GM12878 (cell line): ENCODE data around the gene CDKN1B. TPM values are rescaled to one million over a fixed set of nuclear protein-coding genes. Genes with fewer than 3 reads are reported as not detected.

Experiments
- ATF3 ChIP-seq: IDR thresholded peaks from 2 replicates; pipeline ENCODE4 v1.6.1; 2011; ENCODE audit warnings: low read depth, mild to moderate bottlenecking, low read length, moderate library complexity, borderline replicate concordance; ENCODE audit errors: extremely low read depth
- BHLHE40 ChIP-seq, 2 experiments: fragments of 450-650 bp in 1 of 2; IDR thresholded peaks; 2 replicates each; pipeline ENCODE4 v1.6.1; 2011 to 2017; ENCODE audit warnings: low read depth in 2 of 2, borderline replicate concordance in 1 of 2, improper control_type of control experiment in 1 of 2, low read length in 1 of 2, mild to moderate bottlenecking in 1 of 2
- CBX3 ChIP-seq: fragments of 200-600 bp; sonication (generic); IDR thresholded peaks from 2 replicates; pipeline ENCODE4 v1.6.1; 2016; ENCODE audit warnings: low read depth, borderline replicate concordance
- CHD2 ChIP-seq: IDR thresholded peaks from 2 replicates; pipeline ENCODE4 v1.6.1; 2011; ENCODE audit warnings: low read depth, low read length, improper control_type of control experiment, borderline replicate concordance
- ETV6 ChIP-seq, 2 experiments: fragments of 450-650 bp in 1 of 2; IDR thresholded peaks in 1 of 2; conservative IDR thresholded peaks in 1 of 2; 2 replicates each; pipeline ENCODE4 v1.6.1; 2014; ENCODE audit warnings: antibody characterized with exemption in 1 of 2, borderline replicate concordance in 1 of 2, low read depth in 1 of 2, mild to moderate bottlenecking in 1 of 2, moderate library complexity in 1 of 2
- FOXM1 ChIP-seq: IDR thresholded peaks from 2 replicates; pipeline ENCODE4 v1.6.1; 2012; ENCODE audit warnings: low read depth, mild to moderate bottlenecking, inconsistent platforms, low read length, moderate library complexity
- IKZF2 ChIP-seq, 2 experiments: fragments of 450-650 bp; IDR thresholded peaks; 2 replicates each; pipeline ENCODE4 v1.6.1; 2017; ENCODE audit warnings: mild to moderate bottlenecking in 2 of 2, moderate library complexity in 2 of 2
- IRF5 ChIP-seq: fragments of 450-650 bp; IDR thresholded peaks from 2 replicates; pipeline ENCODE4 v1.6.1; 2017; ENCODE audit warnings: borderline replicate concordance
- KDM1A ChIP-seq: fragments of 200-600 bp; sonication (generic); IDR thresholded peaks from 2 replicates; pipeline ENCODE4 v1.6.1; 2016; ENCODE audit warnings: borderline replicate concordance
- MXI1 ChIP-seq: fragments of 150-350 bp; IDR thresholded peaks from 2 replicates; pipeline ENCODE4 v1.6.1; 2011; ENCODE audit warnings: low read depth, mild to moderate bottlenecking, inconsistent platforms, low read length, improper control_type of control experiment
- NBN ChIP-seq: fragments of 450-650 bp; IDR thresholded peaks from 2 replicates; pipeline ENCODE4 v1.6.1; 2016
- NFXL1 ChIP-seq: fragments of 450-650 bp; IDR thresholded peaks from 2 replicates; pipeline ENCODE4 v1.6.1; 2017; ENCODE audit warnings: antibody characterized with exemption, mild to moderate bottlenecking, borderline replicate concordance
- NFYB ChIP-seq: IDR thresholded peaks from 2 replicates; pipeline ENCODE4 v1.6.1; 2011; ENCODE audit warnings: low read depth, mild to moderate bottlenecking, low read length, improper control_type of control experiment, moderate library complexity; ENCODE audit not compliant: insufficient read depth
- PRDM15 ChIP-seq: fragments of 450-650 bp; formaldehyde crosslinking; IDR thresholded peaks from 2 replicates; pipeline ENCODE4 v1.4.0; 2020; ENCODE audit warnings: mild to moderate bottlenecking, moderate library complexity
- SIN3A ChIP-seq: IDR thresholded peaks from 2 replicates; pipeline ENCODE4 v1.6.1; 2012; ENCODE audit warnings: low read depth, low read length, improper control_type of control experiment
- STAT3 ChIP-seq: IDR thresholded peaks from 2 replicates; pipeline ENCODE4 v1.6.1; 2011; ENCODE audit warnings: low read depth, low read length, improper control_type of control experiment
- SUZ12 ChIP-seq: fragments of 200-600 bp; sonication (generic); IDR thresholded peaks from one replicate; pipeline ENCODE4 v1.6.1; 2018; ENCODE audit warnings: antibody characterized with exemption, mild to moderate bottlenecking; ENCODE audit not compliant: unreplicated experiment
- ZBTB40 ChIP-seq: fragments of 450-650 bp; IDR thresholded peaks from 2 replicates; pipeline ENCODE4 v1.6.1; 2016; ENCODE audit warnings: mild to moderate bottlenecking, moderate library complexity, borderline replicate concordance
- ZNF622 ChIP-seq: fragments of 450-650 bp; IDR thresholded peaks from 2 replicates; pipeline ENCODE4 v1.6.1; 2017; ENCODE audit warnings: mild to moderate bottlenecking, inconsistent platforms
- polyA plus RNA-seq, 11 experiments: library from polyadenylated mRNA; depleted of rRNA in 4 of 11; unstranded in 6 of 11; stranded (reverse) in 5 of 11; fragments of >200 nt; fragmentation: Nextera tagmentation in 4 of 11; fragmentation: Illumina TruSeq in 1 of 11; extraction: Ambion mirVana in 4 of 11; extraction: Trizol in 1 of 11; gene quantifications; 1 replicate in 1 of 11; 2 replicates in 10 of 11; pipeline versions ENCODE4 v1.2.1 to v1.2.3, GENCODE V29; 2011 to 2016; ENCODE audit warnings: inconsistent platforms in 2 of 11, missing spikeins in 2 of 11, low read depth in 1 of 11
- total RNA-seq, 4 experiments: library from RNA; depleted of rRNA in 3 of 4; stranded (reverse); fragments of >200 nt in 3 of 4; fragmentation: Illumina TruSeq in 1 of 4; extraction: Trizol in 1 of 4; gene quantifications; 2 replicates each; pipeline versions ENCODE4 v1.2.1 to v1.2.3, GENCODE V29; 2013 to 2021

The CDKN1B gene
- total and polyA plus RNA-seq, 10 of the 15 experiments (the other 5 are each of a cell fraction or from before 2014, with no cell fraction given): 4.2 to 39.1 (median 23.1) TPM

DNA sequence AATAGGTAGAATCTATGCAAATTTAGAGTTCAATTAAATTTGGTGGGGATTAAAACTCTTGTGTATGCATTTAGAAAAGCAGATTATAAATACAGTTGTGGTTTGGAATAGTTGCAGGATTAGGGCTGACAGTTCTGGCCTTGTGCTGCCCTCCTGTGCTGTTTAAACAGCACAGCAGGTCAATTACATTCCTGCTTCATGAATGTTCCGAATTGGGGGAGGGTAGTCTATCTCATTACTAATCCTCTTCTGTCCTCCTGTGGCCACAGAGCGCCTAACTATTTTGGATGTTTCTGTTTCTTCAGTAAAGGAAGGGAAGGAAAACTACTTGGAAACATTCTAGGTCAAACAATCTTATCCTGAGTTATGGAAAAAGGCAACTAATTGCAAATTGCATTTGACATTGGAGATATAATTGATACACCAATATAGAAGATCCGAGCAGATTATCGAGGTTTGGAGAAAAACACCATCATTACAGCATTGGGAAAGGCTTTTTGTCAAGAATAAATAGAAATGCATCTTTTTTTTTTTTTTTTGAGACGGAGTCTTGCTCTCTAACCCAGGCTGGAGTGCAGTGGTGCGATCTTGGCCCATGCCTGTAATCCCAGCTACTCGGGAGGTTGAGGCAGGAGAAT, 12.5 kb upstream of the CDKN1B start (continued):
- TF ChIP-seq ZBTB40: no peak; the same call in 1 of the 2 replicates
- no peak for TF ChIP-seq ATF3
- TF ChIP-seq MXI1: no peak
- TF ChIP-seq SUZ12: no peak
- TF ChIP-seq CHD2: 0 out of 2 replicates have a peak, but pooled peaks have one; percentile 42
- TF ChIP-seq ZNF622: no peak
- TF ChIP-seq CBX3: no peak
- no peak for TF ChIP-seq NFYB
- no peak for TF ChIP-seq NFXL1
- TF ChIP-seq ETV6 (conservative IDR thresholded peaks at IDR 0.05 in 1 of 2, IDR thresholded peaks at IDR 0.05 in 1 of 2; ENCODE audit: borderline replicate concordance in 1 of 2, low read depth in 1 of 2): no peak
- no peak for TF ChIP-seq NBN
- TF ChIP-seq IKZF2 (IDR thresholded peaks at IDR 0.05): peak in 1 of 2 experiments; percentile 28; a peak in 2 of 4 replicates
- no peak for TF ChIP-seq SIN3A
- peak; percentile 81 for TF ChIP-seq FOXM1
- TF ChIP-seq BHLHE40 (IDR thresholded peaks at IDR 0.05; ENCODE audit: borderline replicate concordance in 1 of 2, low read depth in 2 of 2, low read length in 1 of 2): no peak
- no peak for TF ChIP-seq STAT3
- no peak for TF ChIP-seq PRDM15 (CRISPR knock-in tag)
- TF ChIP-seq KDM1A: no peak
- TF ChIP-seq IRF5: no peak
